ENCODE results near the gene PDZD4.

PDZD4 gene

GRCh38 chrX:153782871-153783270 lies 47.5 kb downstream of the PDZD4 start:
- no peak for DNase-seq (ENCODE audit: low spot score)

DNA sequence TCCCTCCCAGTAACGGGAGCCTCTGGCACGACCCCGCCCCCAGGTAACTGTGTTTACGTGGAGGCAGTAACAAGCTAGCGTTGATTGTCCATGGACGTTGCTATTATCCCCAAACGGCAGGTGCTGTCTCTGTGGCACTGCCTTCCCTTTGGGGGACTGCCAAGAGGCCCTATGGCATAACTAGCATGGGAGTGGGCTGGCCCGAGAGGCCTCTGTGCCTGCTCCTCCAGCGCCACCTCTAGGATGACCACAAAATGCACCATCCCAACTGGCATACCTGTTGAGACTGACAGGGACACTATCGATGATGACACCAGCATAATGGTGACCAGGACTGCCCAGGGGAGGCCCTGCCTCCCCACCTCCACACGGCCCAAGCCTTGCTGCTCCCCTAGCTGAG lies 48.0 kb downstream of the PDZD4 start:
- no peak for DNase-seq (ENCODE audit: low spot score)

DNA sequence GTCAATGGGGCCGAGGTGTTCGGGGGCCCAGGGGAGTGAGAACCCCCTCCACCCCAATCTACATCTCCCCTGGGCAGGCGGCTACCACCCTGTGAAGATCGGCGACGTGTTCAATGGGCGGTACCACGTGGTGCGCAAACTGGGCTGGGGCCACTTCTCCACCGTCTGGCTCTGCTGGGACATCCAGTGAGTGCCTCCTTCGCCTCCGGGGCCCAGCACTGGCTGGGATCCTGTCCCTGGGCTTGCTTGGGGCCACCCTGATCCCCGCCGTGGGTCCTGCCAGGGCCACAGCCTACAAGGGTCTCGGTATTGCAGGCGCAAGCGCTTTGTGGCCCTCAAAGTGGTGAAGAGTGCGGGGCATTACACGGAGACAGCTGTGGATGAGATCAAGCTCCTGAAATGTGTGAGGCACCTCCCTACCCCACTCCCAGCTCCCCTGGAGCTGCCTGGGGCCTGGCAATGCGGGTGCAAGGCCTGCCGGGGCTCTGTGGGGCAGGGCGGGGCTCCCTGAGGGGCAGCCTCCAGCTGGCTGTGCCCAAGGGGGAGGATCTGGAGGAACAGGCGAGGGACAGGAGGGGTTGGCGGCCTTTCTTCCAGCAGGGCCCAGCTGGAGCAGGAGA lies 48.8 kb downstream of the PDZD4 start:
- DNase-seq (ENCODE audit: low spot score): no peak

GRCh38 chrX:153780678-153781427 lies 49.5 kb downstream of the PDZD4 start, which contains the start of gene SRPK3:
TSS of gene SRPK3 (plus strand) at chrX:153781041. CDS start at chrX:153781087, 46 bp downstream.
- no peak for DNase-seq (ENCODE audit: low spot score)

DNA sequence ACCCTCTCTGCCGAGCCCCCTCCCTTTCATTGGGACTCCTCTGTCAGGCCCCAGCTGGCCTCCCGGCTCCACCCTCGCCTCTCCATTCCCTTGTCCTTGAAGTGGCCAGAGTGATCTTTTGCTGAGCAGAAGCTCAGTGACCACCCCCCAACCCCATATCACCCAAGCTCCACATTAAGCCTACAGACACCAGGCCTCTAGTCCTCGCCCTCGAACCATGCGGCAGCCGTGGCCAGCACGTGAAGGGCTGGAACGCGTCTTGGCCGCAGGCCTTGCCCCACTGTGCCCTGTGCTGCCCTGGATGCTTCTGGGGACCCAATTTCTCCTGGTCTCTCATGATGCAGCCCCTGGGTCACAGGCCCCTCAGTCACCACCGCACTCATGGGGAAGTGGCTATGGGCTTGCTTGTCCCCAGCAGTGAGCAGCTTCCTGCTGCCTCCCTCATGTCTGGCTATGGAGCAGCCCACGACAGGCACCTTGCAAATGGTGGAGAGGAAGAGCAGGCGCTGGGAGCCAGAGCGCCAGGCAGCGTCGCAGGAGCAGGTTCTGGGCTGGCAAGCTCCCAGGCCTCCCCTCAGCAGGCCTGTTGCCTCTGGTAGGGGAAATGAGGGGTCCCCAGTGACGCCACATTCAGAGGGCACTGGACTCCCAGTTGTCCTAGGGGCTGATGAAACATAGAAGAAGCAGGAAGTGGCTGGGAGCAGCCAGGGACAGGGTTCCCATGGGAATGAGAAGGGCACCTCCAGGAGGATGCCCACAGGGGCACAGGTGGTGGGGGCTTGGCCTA lies 50.3 kb downstream of the PDZD4 start:
- DNase-seq (ENCODE audit: low spot score): no peak

DNA sequence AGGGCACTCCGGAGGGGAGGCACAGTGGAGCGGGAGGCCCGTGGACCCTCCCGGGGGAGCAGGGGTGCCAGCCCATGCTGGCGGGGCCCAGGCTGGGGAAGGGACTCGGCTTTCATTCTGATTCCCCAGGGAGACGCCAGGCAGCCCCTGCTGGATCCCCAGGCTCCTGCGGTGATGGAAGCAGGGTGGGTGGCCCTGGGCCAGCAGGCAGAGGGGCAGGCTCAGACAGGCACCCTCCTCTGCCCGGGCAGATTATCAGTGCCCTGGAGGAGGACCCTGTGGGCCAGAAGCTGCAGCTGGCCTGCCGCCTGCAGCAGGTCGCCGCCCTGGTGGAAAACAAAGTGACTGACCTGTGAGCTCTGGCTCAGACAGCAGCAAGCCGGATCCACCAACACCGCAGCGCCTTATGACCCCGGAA lies 51.7 kb downstream of the PDZD4 start:
- no peak for DNase-seq (ENCODE audit: low spot score)

GRCh38 chrX:153778181-153778580 lies 52.2 kb downstream of the PDZD4 start:
- no peak for DNase-seq (ENCODE audit: low spot score)

DNA sequence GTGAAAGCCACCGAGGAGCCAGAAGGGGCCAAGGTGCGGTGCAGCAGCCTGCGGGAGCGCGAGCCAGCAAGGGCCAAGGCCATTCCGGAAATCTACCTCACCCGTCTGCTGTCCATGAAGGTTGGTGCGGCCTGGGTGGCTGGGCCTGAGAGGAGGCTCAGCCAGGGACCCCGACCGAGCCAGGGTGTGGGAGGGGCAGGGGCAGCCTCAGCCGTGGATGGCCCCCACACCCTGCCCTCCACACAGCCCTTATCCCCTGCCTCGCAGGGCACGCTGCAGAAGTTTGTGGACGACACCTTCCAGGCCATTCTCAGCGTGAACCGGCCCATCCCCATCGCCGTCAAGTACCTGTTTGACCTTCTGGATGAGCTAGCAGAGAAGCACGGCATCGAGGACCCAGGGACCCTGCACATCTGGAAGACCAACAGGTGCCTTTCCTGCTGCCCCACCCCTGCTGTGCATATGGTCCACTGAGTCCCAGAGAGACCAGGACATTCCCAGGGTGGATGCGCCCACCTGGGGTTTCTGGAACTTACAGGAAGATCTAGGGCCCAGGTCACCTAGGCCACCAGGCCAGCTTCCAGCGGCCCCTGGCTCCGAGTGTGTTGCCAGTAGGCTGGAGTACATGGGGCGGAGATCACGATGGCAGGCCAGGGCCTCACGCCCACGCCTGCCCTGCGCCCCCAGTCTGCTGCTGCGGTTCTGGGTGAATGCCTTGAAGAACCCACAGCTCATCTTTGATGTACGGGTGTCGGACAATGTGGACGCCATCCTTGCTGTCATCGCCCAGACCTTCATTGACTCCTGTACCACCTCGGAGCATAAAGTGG lies 52.9 kb downstream of the PDZD4 start:
- DNase-seq (ENCODE audit: low spot score): no peak

DNA sequence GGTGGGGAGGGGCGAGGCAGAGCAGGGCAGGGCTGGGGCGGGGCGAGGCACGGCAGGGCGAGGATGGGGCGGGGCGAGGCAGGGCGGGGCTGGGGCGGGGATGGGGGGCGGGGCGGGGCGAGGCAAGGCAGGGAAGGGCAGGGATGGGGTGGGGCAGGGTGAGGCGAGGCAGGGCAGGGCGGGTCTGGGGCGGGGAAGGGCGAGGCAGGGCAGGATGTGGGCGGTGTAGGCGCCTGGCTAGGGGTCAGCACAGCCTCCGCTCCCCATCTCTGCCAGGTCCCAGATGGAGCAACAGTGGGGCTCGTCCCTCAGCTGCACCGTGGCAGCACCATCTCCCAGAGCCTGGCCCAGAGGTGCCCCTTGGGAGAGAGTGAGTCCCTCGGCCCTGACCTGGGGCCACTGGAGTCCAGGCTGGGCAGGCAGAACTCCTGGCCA lies 53.7 kb downstream of the PDZD4 start:
- no peak for DNase-seq (ENCODE audit: low spot score)

DNA sequence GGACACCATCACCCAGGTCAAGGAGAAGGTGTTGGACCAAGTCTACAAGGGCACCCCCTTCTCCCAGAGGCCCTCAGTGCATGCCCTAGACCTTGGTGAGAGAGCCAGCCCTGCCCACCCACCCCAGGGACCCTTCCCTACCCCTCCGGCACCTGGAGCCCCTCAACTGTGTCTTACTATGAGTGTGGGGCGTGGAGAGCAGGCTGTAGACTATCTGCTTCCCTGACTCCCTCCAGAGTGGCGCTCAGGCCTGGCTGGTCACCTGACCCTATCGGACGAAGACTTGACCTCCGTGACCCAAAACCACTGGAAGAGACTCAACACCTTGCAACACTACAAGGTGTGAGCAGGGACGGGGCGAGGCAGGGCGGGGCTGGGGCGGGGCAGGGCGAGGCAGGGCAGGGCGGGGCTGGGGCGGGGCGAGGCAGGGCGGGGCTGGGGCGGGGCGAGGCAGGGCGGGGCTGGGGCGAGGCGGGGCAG lies 54.2 kb downstream of the PDZD4 start:
- DNase-seq (ENCODE audit: low spot score): no peak

- DNase-seq (ENCODE audit: low spot score): no peak
Measured at GRCh38 chrX:153775293-153776119, 54.8 kb downstream of the PDZD4 start.

- DNase-seq (ENCODE audit: low spot score): no peak
Measured at GRCh38 chrX:153774576-153775292, 55.6 kb downstream of the PDZD4 start.

DNA sequence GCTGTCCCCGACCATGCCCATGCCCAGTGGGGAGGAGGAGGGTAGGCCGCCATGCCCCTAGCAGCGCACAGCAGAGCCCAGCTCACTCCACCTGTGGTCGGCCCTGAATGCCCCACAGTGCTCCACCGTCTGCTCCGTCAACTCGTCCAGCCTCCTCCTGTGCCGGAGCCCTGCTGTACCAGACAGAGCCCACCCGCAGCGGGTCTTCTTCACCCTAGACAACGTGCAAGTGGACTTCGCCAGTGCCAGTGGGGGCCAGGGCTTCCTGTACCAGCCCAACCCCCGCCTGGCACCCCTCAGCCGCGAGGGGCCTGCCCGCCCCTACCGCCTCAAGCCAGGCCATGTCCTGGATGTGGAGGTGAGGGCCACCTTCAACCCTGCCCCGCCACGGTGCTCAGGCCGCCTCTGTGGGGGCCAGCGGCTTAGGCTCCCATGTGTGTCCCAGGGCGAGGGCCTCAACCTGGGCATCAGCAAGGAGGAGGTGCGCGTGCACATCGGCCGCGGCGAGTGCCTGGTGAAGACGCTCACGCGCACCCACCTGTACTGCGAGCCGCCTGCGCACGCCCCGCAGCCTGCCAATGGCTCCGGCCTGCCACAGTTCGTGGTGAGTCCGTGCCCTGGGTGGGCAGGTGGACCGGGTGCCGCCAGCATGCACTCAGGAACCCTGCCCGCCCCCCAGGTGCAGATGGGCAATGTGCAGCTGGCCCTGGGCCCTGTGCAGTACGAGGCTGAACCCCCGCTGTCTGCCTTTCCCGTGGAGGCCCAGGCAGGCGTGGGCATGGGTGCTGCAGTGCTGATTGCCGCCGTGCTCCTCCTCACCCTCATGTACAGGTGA lies 56.4 kb downstream of the PDZD4 start:
- no peak for DNase-seq (ENCODE audit: low spot score)

DNA sequence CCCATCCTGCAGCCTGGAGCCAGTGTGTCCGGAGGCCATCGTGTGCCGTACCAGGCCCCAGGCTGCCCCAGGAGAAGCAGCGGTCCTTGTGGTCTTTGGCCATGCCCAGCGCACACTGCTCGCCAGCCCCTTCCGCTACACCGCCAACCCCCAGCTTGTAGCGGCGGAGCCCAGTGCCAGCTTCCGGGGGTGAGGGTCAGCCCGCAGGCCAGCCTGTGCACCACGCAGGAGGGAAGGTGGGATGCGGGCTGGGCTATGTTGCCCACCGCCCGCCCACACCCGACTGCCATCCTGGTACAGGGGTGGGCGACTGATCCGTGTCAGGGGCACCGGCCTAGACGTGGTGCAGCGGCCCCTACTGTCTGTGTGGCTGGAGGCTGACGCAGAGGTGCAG lies 57.1 kb downstream of the PDZD4 start:
- DNase-seq (ENCODE audit: low spot score): no peak

GRCh38 chrX:153772316-153773217 lies 57.8 kb downstream of the PDZD4 start:
- no peak for DNase-seq (ENCODE audit: low spot score)

GRCh38 chrX:153771415-153772315 lies 58.7 kb downstream of the PDZD4 start:
- DNase-seq (ENCODE audit: low spot score): no peak

Data from CD4-positive, alpha-beta T cell treated with Interleukin-6 at 100 ng/mL for 8 hours (primary cell).